Endothelial cell of umbilical vein (primary cell): ENCODE measurements around the gene CRYBB2. TPM values are rescaled to one million over a fixed set of nuclear protein-coding genes. Genes with fewer than 3 reads are reported as not detected.

Experiments used
- BruUV-seq: library from RNA; stranded (reverse); fragments of 400-500 nt; replicated peaks from 2 replicates; lab custom pipeline; 2021; lab: Mats Ljungman, UMichigan
- CTCF ChIA-PET: fragments of 300-600, 350-600 bp; sonication (Branson Sonifier 250); formaldehyde crosslinking; loops from one replicate; lab custom pipeline; 2021; ENCODE audit warnings: antibody characterized with exemption, inconsistent platforms; lab: Charles Lee
- POLR2A ChIA-PET: fragments of 300-600, 350-600 bp; sonication (Branson Sonifier 250); formaldehyde crosslinking; loops from one replicate; lab custom pipeline; 2021; ENCODE audit warnings: antibody characterized with exemption, inconsistent platforms; lab: Charles Lee
- DNase-seq: peaks from one replicate; pipeline ENCODE4 v3.0.0-alpha.2; 2011; ENCODE audit warnings: low read depth, low spot score
- FAIRE-seq: peaks from 2 replicates; lab custom pipeline; 2011; peaks lifted over from hg19 to GRCh38; lab: Jason Lieb, UNC
- H2AFZ ChIP-seq: 2 replicates; pipeline ENCODE4 v1.6.0; 2012; ENCODE audit warnings: low read depth, low read length, control low read depth, inconsistent platforms
- H3K27ac ChIP-seq: 2 replicates; pipeline ENCODE4 v1.5.1; 2011; ENCODE audit warnings: low read depth, mild to moderate bottlenecking, control low read depth, low read length, moderate library complexity; ENCODE audit not compliant: insufficient read depth
- H3K27me3 ChIP-seq, 2 experiments: 2 replicates each; pipeline versions ENCODE4 v1.6.0 to v1.6.1; 2011; ENCODE audit warnings: low read length in 2 of 2, mixed read lengths in 1 of 2; ENCODE audit not compliant: control insufficient read depth in 2 of 2, insufficient read depth in 2 of 2
- H3K36me3 ChIP-seq, 2 experiments: 2 replicates in 1 of 2; 3 replicates in 1 of 2; pipeline ENCODE4 v1.5.1; 2011; ENCODE audit warnings: low read length in 2 of 2, mild to moderate bottlenecking in 1 of 2, moderate library complexity in 1 of 2; ENCODE audit not compliant: control insufficient read depth in 2 of 2, insufficient read depth in 2 of 2; ENCODE audit errors: extremely low read depth in 1 of 2
- H3K4me1 ChIP-seq: 3 replicates; pipeline ENCODE4 v1.5.1; 2011; ENCODE audit warnings: mild to moderate bottlenecking, low read length; ENCODE audit not compliant: control insufficient read depth, insufficient read depth; ENCODE audit errors: extremely low read depth
- H3K4me2 ChIP-seq: 2 replicates; pipeline ENCODE4 v1.6.1; 2011; ENCODE audit warnings: low read length, control low read depth, mixed read lengths; ENCODE audit not compliant: insufficient read depth
- H3K4me3 ChIP-seq, 3 experiments: fragments of 200-600 bp in 1 of 3; sonication (generic), shearing (Covaris generic) in 1 of 3; replicated peaks in 1 of 3; 2 replicates each; pipeline ENCODE4 v1.5.1; 2011 to 2016; ENCODE audit warnings: control low read depth in 3 of 3, low read length in 3 of 3, mild to moderate bottlenecking in 2 of 3, inconsistent platforms in 1 of 3, low read depth in 1 of 3, moderate library complexity in 1 of 3; ENCODE audit not compliant: insufficient read depth in 1 of 3
- H3K79me2 ChIP-seq: 2 replicates; pipeline ENCODE4 v1.6.0; 2012; ENCODE audit warnings: low read length, inconsistent platforms; ENCODE audit not compliant: control insufficient read depth, insufficient read depth
- H3K9ac ChIP-seq: replicated peaks from 2 replicates; pipeline ENCODE3; 2011; ENCODE audit warnings: low read length, control low read depth; ENCODE audit not compliant: insufficient read depth; ENCODE audit errors: extremely low read depth
- H3K9me1 ChIP-seq: replicated peaks from 3 replicates; pipeline ENCODE4 v1.6.0; 2011; ENCODE audit warnings: mild to moderate bottlenecking, low read length; ENCODE audit not compliant: control insufficient read depth, insufficient read depth; ENCODE audit errors: extremely low read depth
- H3K9me3 ChIP-seq: replicated peaks from 2 replicates; pipeline ENCODE4 v1.5.1; 2012; ENCODE audit warnings: low read length, inconsistent platforms; ENCODE audit not compliant: control insufficient read depth, insufficient read depth
- H4K20me1 ChIP-seq: replicated peaks from 2 replicates; pipeline ENCODE3; 2011; ENCODE audit warnings: mild to moderate bottlenecking, low read length; ENCODE audit not compliant: control insufficient read depth, insufficient read depth; ENCODE audit errors: extremely low read depth
- CTCF ChIP-seq, 2 donors: IDR thresholded peaks; 1 replicate in 1 of 2; 2 replicates in 1 of 2; pipeline ENCODE4 v1.5.1; 2011; ENCODE audit warnings: low read length in 2 of 2, mild to moderate bottlenecking in 2 of 2, moderate library complexity in 2 of 2, control low read depth in 1 of 2, inconsistent platforms in 1 of 2, low read depth in 1 of 2; ENCODE audit not compliant: insufficient read depth in 1 of 2; ENCODE audit errors: extremely low read depth in 1 of 2
- EZH2 ChIP-seq: IDR thresholded peaks from 2 replicates; pipeline ENCODE4 v1.6.1; 2012; ENCODE audit warnings: borderline replicate concordance, low read depth, mild to moderate bottlenecking, moderate library complexity, low read length, inconsistent platforms; ENCODE audit not compliant: severe bottlenecking
- FOS ChIP-seq: IDR thresholded peaks from 2 replicates; pipeline ENCODE4 v1.6.1; 2011; ENCODE audit warnings: mild to moderate bottlenecking, low read length, moderate library complexity, borderline replicate concordance; ENCODE audit not compliant: insufficient read depth
- GATA2 ChIP-seq: IDR thresholded peaks from 2 replicates; pipeline ENCODE4 v1.7.0; 2011; ENCODE audit warnings: low read depth, mild to moderate bottlenecking, moderate library complexity, mixed read lengths, low read length; ENCODE audit not compliant: insufficient read length, insufficient read depth
- JUN ChIP-seq: IDR thresholded peaks from 2 replicates; pipeline ENCODE4 v1.6.1; 2011; ENCODE audit warnings: borderline replicate concordance, low read depth; ENCODE audit not compliant: insufficient read length, insufficient read depth
- MAX ChIP-seq: IDR thresholded peaks from 2 replicates; pipeline ENCODE4 v1.6.1; 2011; ENCODE audit not compliant: insufficient read depth, insufficient read length
- MYC ChIP-seq: IDR thresholded peaks from one replicate; pipeline ENCODE4 v1.6.1; 2011; ENCODE audit warnings: mild to moderate bottlenecking, low read depth, low read length
- POLR2A ChIP-seq: IDR thresholded peaks from 2 replicates; pipeline ENCODE4 v1.6.1; 2012; ENCODE audit warnings: low read depth, mild to moderate bottlenecking, control low read depth, low read length
- POLR2AphosphoS5 ChIP-seq: IDR thresholded peaks from 2 replicates; pipeline ENCODE4 v1.6.1; 2012; ENCODE audit warnings: low read depth, mild to moderate bottlenecking, control low read depth, low read length, moderate library complexity; ENCODE audit not compliant: insufficient read depth
- dilution Hi-C: fragments of 300-500 bp; cut with MboI; formaldehyde crosslinking; loops from one replicate; pipeline ENCODE4 v1.15.0; 2019; ENCODE audit warnings: low sequenced_read_pairs; ENCODE audit not compliant: extremely low pct_ligation_motif_present
- intact Hi-C: fragments of 100-400 bp; cut with micrococcal nuclease; formaldehyde crosslinking; loops from one replicate; pipeline ENCODE4 v1.10.0; 2022
- polyA plus RNA-seq, 4 experiments: library from polyadenylated mRNA; depleted of rRNA in 3 of 4; stranded (reverse) in 3 of 4; unstranded in 1 of 4; fragments of >200 nt; gene quantifications; 2 replicates each; pipeline versions ENCODE4 v1.2.1 to v1.2.3, GENCODE V29; 2011 to 2012; ENCODE audit warnings: missing spikeins in 1 of 4
- total RNA-seq: library from RNA; stranded (reverse); gene quantifications from 2 replicates; pipeline ENCODE4 v1.2.3, GENCODE V29; 2021

Gene CRYBB2
- total and polyA plus RNA-seq, 2 donors (not counting 3 experiments of a cell fraction or from before 2014, with no cell fraction given), result 0.36 to 1.4 TPM

GRCh38 chr22:25236417-25236816 is 17.0 kb downstream of the CRYBB2 start:
- BruUV-seq, result no TSS peak
- intact Hi-C loops, result loop anchor here (2.0 to 5.0 kb wide), 4 partner anchors 98 to 1096 kb away; no protein-coding TSS in a partner anchor
- no peak overlapping the region for H3K27ac ChIP-seq
- dilution Hi-C loops, result no loop called here
- H3K79me2 ChIP-seq, result no peaks in the 10 kb centered on the region
- DNase-seq (no peak), FAIRE-seq (no peak)
- H3K27me3 ChIP-seq, result peaks cover 0 to 5% of the 10 kb centered on the region in 2 experiments
- no peaks in the 10 kb centered on the region for H3K36me3 ChIP-seq
- POLR2A ChIA-PET, result no interaction called here
- H3K9ac ChIP-seq, result no peak overlapping the region
- H3K9me1 ChIP-seq, result no peaks in the 10 kb centered on the region
- no peak for TF ChIP-seq EZH2
- no peak for TF ChIP-seq MYC
- no peak for TF ChIP-seq POLR2AphosphoS5
- no peak for TF ChIP-seq FOS
- no peak for TF ChIP-seq CTCF (IDR thresholded peaks at IDR 0.05; ENCODE audit: extremely low read depth in 1 of 2, insufficient read depth in 1 of 2, low read depth in 1 of 2, low read length in 2 of 2)
- TF ChIP-seq GATA2, result no peak
- TF ChIP-seq MAX, result no peak
- no peak for TF ChIP-seq JUN
- no peak for TF ChIP-seq POLR2A
- no peak overlapping the region for H3K4me3 ChIP-seq
- peak overlapping the region; percentile 17 for H2AFZ ChIP-seq
- no peaks in the 10 kb centered on the region for H3K9me3 ChIP-seq
- CTCF ChIA-PET, result interaction anchor here (0.6 to 1.1 kb wide), 12 partner anchors 9 to 1125 kb away, joined by 3 to 13 read pairs (median 3); no protein-coding TSS in a partner anchor
- no peak overlapping the region for H3K4me2 ChIP-seq
- H4K20me1 ChIP-seq, result no peaks in the 10 kb centered on the region
- H3K4me1 ChIP-seq, result peaks cover 3% of the 10 kb centered on the region
